NCI-H345 (cell line): Measurements from ENCODE around the gene ATP6V1A.
A peak's percentile ranks its signal among the peaks of the same experiment; 100 is the strongest.

Source experiments
- DNase-seq: peaks from one replicate; lab custom pipeline; 2025; lab: John Stamatoyannopoulos, UW

ATP6V1A gene

GRCh38 chr3:113746548-113747282 lies at the start of gene ATP6V1A:
Gene ATP6V1A, plus strand, starts transcription at chr3:113747035. Its CDS starts 31,719 bp downstream, at chr3:113778754.
- peak; percentile 90 for DNase-seq

GRCh38 chr3:113697500-113698090 lies 49.2 kb upstream of the ATP6V1A start:
- peak; percentile 14 for DNase-seq

- DNase-seq = no peak
Observed at GRCh38 chr3:113698213-113698742, 48.6 kb upstream of the ATP6V1A start.

GRCh38 chr3:113698956-113699355 lies 47.9 kb upstream of the ATP6V1A start:
- no peak for DNase-seq

GRCh38 chr3:113707835-113708234 lies 39.0 kb upstream of the ATP6V1A start:
- DNase-seq = no peak

- DNase-seq = no peak
Observed at GRCh38 chr3:113712129-113712528, 34.7 kb upstream of the ATP6V1A start.

GRCh38 chr3:113714702-113715101 lies 32.1 kb upstream of the ATP6V1A start:
- no peak for DNase-seq

- DNase-seq = no peak
Observed at GRCh38 chr3:113717308-113717707, 29.5 kb upstream of the ATP6V1A start.

- no peak for DNase-seq
Observed at GRCh38 chr3:113717818-113718217, 29.0 kb upstream of the ATP6V1A start.

- no peak for DNase-seq
Observed at GRCh38 chr3:113719294-113719693, 27.5 kb upstream of the ATP6V1A start.

- DNase-seq = no peak
Observed at GRCh38 chr3:113719758-113720157, 27.1 kb upstream of the ATP6V1A start.

- no peak for DNase-seq
Observed at GRCh38 chr3:113721636-113722035, 25.2 kb upstream of the ATP6V1A start.

- DNase-seq = no peak
Observed at GRCh38 chr3:113728661-113729060, 18.2 kb upstream of the ATP6V1A start.

GRCh38 chr3:113730550-113730949 lies 16.3 kb upstream of the ATP6V1A start:
- DNase-seq = no peak

GRCh38 chr3:113731694-113732093 lies 15.1 kb upstream of the ATP6V1A start:
- DNase-seq = no peak

GRCh38 chr3:113736548-113737089 lies 10.2 kb upstream of the ATP6V1A start:
- peak; percentile 2 for DNase-seq

- DNase-seq = no peak
Observed at GRCh38 chr3:113741086-113741485, 5.7 kb upstream of the ATP6V1A start.

- DNase-seq = no peak
Observed at GRCh38 chr3:113741620-113742019, 5.2 kb upstream of the ATP6V1A start.

- no peak for DNase-seq
Observed at GRCh38 chr3:113743006-113743630, 3.7 kb upstream of the ATP6V1A start.

GRCh38 chr3:113744941-113745755 lies 1.7 kb upstream of the ATP6V1A start:
- DNase-seq = peak; percentile 39

- peak; percentile 87 for DNase-seq
Observed at GRCh38 chr3:113745756-113746547, 883 bp upstream of the ATP6V1A start, which contains the start of gene NAA50. Gene NAA50, minus strand, starts transcription at chr3:113746249. Its CDS starts 300 bp downstream, at chr3:113745949.
